Gastroesophageal sphincter (tissue), 4 donors: Measurements from ENCODE around the gene BDH2. TPM values are rescaled to one million over a fixed set of nuclear protein-coding genes. Genes with fewer than 3 reads are reported as not detected.

Source experiments
- ATAC-seq: fragments of 150-250 bp; one replicate; pipeline ENCODE4 v1.9.1; 2016; ENCODE audit warnings: mild to moderate bottlenecking, moderate library complexity
- H3K27ac ChIP-seq, 4 donors: fragments of 200-600 bp; sonication (generic) in 3 of 4; 1 replicate in 3 of 4; 2 replicates in 1 of 4; pipeline ENCODE4 v1.5.1; 2016 to 2019
- H3K27me3 ChIP-seq: fragments of 200-600 bp; sonication (generic); one replicate; pipeline ENCODE4 v1.5.1; 2019
- H3K36me3 ChIP-seq, 2 donors: fragments of 200-600 bp; sonication (generic); one replicate each; pipeline ENCODE4 v1.5.1; 2019; ENCODE audit warnings: control low read depth in 1 of 2
- H3K4me1 ChIP-seq, 3 donors: fragments of 200-600 bp; sonication (generic); 1 replicate in 2 of 3; 2 replicates in 1 of 3; pipeline ENCODE4 v1.5.1; 2016 to 2019; ENCODE audit warnings: control low read depth in 2 of 3
- H3K4me3 ChIP-seq, 2 donors: fragments of 200-600 bp; sonication (generic); one replicate each; pipeline ENCODE4 v1.5.1; 2019; ENCODE audit warnings: mild to moderate bottlenecking in 1 of 2, moderate library complexity in 1 of 2
- H3K9me3 ChIP-seq, 3 donors: fragments of 200-600 bp; sonication (generic); one replicate each; pipeline ENCODE4 v1.5.1; 2017 to 2019; ENCODE audit warnings: control low read depth in 2 of 3
- EP300 ChIP-seq: sonication (generic); formaldehyde crosslinking; IDR thresholded peaks from one replicate; pipeline ENCODE4 v1.6.1; 2017; ENCODE audit warnings: antibody characterized with exemption, mild to moderate bottlenecking
- POLR2A ChIP-seq, 2 donors: fragments of 450-650 bp; IDR thresholded peaks; one replicate each; pipeline ENCODE4 v1.6.1; 2017; ENCODE audit warnings: antibody characterized with exemption in 2 of 2, mild to moderate bottlenecking in 2 of 2, moderate library complexity in 1 of 2
- POLR2AphosphoS5 ChIP-seq: sonication (generic); formaldehyde crosslinking; IDR thresholded peaks from one replicate; pipeline ENCODE4 v1.6.1; 2017; ENCODE audit warnings: antibody characterized with exemption
- WGBS, 2 donors: methylation state at CpG; one replicate each; pipeline ENCODE4 v1.1.5; 2018; ENCODE audit warnings: low coverage in 1 of 2; 5-methylcytosine and 5-hydroxymethylcytosine counted together
- total RNA-seq, 4 donors: library from RNA; depleted of rRNA; stranded (reverse); fragments of >200 nt; gene quantifications; one replicate each; pipeline ENCODE4 v1.1.0, GENCODE V29; 2016
- TF ChIP-seq, protein P1 (sequence below), 4 experiments: fragments of 200-600 bp in 2 of 4; fragments of 450-650 bp in 2 of 4; sonication (generic) in 1 of 4; IDR thresholded peaks; one replicate each; pipeline ENCODE4 v1.5.1; 2017 to 2019; ENCODE audit warnings: antibody characterized with exemption in 4 of 4, mild to moderate bottlenecking in 2 of 4, moderate library complexity in 2 of 4

BDH2 gene
- total RNA-seq, result 100 to 1,000 TPM in 1 of 4 donors, 10 to 100 TPM in 3; 26.9 to 109 (median 55.2) TPM

DNA sequence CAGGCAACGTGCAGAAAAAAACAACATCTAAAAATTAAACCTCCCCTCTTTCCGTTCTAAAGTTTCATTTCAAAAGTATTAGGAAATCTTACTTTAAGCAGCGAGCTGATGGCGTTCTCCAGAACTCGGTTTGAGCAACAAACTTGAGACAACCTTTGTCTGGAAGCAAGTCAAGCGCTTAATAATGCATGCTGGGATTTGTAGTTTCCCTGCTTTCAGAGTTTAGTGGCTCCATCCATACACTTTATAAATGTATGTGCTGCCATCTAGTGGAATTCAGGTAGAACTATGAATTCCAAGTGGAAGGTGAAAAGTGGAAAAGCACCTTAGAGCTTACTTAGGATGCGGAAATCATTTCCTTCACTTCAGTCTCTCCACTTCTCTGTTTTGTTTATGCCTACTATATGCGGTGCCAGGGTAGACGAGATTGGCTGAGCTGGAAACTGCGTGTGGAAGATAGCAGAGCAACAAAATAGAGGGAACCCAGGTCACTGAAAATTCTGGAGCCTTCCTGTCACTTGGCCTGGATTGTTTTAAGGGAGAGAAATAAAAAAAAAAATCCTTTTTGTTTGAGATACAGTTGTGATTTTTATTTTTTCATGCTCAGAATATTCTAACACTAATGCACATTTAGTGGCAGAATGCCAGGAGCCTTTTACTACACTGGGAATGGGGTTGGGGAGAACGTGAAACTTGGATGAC, at the start of gene BDH2:
BDH2 (minus strand) TSS at position 144 of the 702 bp plus-strand sequence. CDS start 3,580 bp downstream, outside the sequence.
- WGBS, 2 donors, result 2 to 5% methylated on average over 11 of the region's 11 CpGs
- H3K27ac ChIP-seq, result peak within 1 kb of the TSS; percentile 76 to 90 (median 82)
- peak within 1 kb of the TSS; percentile 56 to 94 for H3K4me3 ChIP-seq
- ATAC-seq, result peak; percentile 98
- TF ChIP-seq, protein P1, sequence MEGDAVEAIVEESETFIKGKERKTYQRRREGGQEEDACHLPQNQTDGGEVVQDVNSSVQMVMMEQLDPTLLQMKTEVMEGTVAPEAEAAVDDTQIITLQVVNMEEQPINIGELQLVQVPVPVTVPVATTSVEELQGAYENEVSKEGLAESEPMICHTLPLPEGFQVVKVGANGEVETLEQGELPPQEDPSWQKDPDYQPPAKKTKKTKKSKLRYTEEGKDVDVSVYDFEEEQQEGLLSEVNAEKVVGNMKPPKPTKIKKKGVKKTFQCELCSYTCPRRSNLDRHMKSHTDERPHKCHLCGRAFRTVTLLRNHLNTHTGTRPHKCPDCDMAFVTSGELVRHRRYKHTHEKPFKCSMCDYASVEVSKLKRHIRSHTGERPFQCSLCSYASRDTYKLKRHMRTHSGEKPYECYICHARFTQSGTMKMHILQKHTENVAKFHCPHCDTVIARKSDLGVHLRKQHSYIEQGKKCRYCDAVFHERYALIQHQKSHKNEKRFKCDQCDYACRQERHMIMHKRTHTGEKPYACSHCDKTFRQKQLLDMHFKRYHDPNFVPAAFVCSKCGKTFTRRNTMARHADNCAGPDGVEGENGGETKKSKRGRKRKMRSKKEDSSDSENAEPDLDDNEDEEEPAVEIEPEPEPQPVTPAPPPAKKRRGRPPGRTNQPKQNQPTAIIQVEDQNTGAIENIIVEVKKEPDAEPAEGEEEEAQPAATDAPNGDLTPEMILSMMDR (IDR thresholded peaks at IDR 0.05), result peak; percentile 65 to 92 (median 82)
- peak; percentile 81 for TF ChIP-seq POLR2AphosphoS5
- TF ChIP-seq POLR2A (IDR thresholded peaks at IDR 0.05), result no peak
- no peak for TF ChIP-seq EP300
- peaks cover 5 to 41% (median 8%) of the 10 kb centered on the region in 3 donors for H3K4me1 ChIP-seq
- H3K9me3 ChIP-seq, result no peaks in the 10 kb centered on the region
- H3K27me3 ChIP-seq, result no peaks in the 10 kb centered on the region
- no peaks in the 10 kb centered on the region for H3K36me3 ChIP-seq

DNA sequence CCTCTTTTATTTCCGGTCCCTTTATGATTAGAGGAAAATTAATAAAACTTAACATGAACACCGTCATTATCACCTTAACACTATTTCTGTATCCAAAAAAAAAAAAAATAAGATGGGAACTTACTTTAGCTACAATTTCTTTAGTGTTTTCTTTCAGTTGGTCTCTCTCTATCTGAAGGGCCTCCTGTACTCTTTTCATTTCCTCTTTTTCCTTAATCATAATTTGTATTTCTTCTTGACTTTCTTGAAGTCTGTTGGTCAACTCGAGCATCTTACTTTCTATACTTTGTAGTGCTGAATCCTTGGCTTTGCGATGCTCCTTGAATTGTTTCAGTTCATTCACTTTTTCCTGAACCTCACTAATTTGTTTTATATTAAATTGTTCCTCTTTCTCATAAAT, 45.3 kb upstream of the BDH2 start:
- 94 to 97% methylated on average over 4 of the region's 4 CpGs for WGBS, 2 donors
- no peaks in the 10 kb centered on the region for H3K36me3 ChIP-seq
- no peak for TF ChIP-seq POLR2AphosphoS5
- TF ChIP-seq POLR2A (IDR thresholded peaks at IDR 0.05), result no peak
- no peak for TF ChIP-seq EP300
- TF ChIP-seq, protein P1 (IDR thresholded peaks at IDR 0.05), result no peak
- no peaks in the 10 kb centered on the region for H3K9me3 ChIP-seq
- H3K27me3 ChIP-seq, result no peaks in the 10 kb centered on the region
- H3K4me3 ChIP-seq, result no peak overlapping the region
- no peak overlapping the region for H3K27ac ChIP-seq
- no peaks in the 10 kb centered on the region for H3K4me1 ChIP-seq
- no peak for ATAC-seq

DNA sequence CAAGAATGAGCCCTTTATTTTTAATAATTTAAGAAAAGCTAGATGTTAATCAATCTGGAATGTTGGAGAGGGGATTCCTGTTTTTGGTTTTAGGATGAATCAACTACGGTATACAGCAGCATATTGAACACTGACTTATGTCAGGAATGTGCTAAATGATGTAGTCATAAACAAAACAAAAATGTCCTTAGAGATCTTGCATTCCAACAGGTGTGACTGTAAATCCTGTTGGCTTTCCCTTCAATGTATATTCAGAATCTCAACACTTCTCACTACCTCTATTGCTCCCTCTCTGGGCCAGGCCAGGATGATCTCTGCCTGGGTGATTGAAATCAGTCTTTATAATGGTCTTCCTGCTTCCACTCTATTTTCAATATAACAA, 37.8 kb upstream of the BDH2 start:
- TF ChIP-seq POLR2AphosphoS5, result no peak
- no peak for TF ChIP-seq EP300
- TF ChIP-seq, protein P1 (IDR thresholded peaks at IDR 0.05), result no peak
- no peak for TF ChIP-seq POLR2A (IDR thresholded peaks at IDR 0.05)
- Histone ChIP-seq H3K4me3 (no peak overlapping the region), H3K9me3 (no peaks in the 10 kb centered on the region), H3K27me3 (no peaks in the 10 kb centered on the region), H3K36me3 (no peaks in the 10 kb centered on the region), H3K4me1 (no peaks in the 10 kb centered on the region), H3K27ac (no peak overlapping the region)
- 83 to 92% methylated on average over 1 of the region's 1 CpG for WGBS, 2 donors
- ATAC-seq, result no peak

DNA sequence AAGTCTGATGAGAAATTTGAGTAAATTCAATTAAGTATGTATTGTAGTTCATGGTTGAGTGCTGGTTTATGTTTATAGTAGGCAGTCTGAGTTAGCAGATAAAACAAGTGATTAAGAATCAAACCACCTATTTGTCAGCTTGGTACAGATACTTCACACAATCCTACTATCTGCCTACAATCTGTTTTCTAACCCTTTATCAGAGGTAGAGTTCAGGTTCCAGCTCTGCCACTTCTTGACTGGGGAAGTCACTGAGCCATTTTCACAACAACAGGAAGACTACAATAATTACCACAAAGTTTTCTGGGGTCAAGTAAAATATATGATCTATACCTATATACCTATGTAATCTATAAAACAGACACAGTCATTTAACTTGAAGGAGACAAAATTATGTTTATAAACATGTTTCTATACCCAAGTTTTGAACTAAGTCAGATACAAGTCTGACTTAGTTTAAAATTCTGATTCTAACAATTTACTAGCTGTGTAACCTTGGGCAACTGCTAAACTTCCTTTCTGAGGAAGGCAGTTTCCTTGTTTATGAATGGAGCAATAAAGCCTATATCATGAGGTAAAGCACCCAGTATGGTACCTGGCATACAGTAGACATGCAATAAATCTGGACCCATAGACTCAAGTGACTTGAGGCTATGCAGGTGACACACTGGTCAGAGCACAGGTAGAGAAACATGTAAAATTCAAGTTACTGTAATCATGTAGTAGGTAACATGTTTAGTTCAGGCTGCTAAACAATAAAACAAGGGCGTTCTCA, 37.2 kb upstream of the BDH2 start:
- H3K9me3 ChIP-seq, result no peaks in the 10 kb centered on the region
- H3K27ac ChIP-seq, result no peak overlapping the region
- no peaks in the 10 kb centered on the region for H3K36me3 ChIP-seq
- H3K4me1 ChIP-seq, result no peaks in the 10 kb centered on the region
- no peaks in the 10 kb centered on the region for H3K27me3 ChIP-seq
- H3K4me3 ChIP-seq, result no peak overlapping the region
- ATAC-seq, result no peak
- WGBS, 2 donors, result 92 to 100% methylated on average over 1 of the region's 1 CpG
- TF ChIP-seq, protein P1 (IDR thresholded peaks at IDR 0.05), result no peak
- no peak for TF ChIP-seq EP300
- TF ChIP-seq POLR2A (IDR thresholded peaks at IDR 0.05), result no peak
- no peak for TF ChIP-seq POLR2AphosphoS5
